HUES6 (cell line): ENCODE data around the gene AGFG1.
"Not testable (repeated sequence)": the region's sequence is repeated elsewhere in the genome, so short reads cannot be mapped to it uniquely, and the experiment has no call there.

Experiments
- H3K27ac ChIP-seq: 2 replicates; pipeline ENCODE4 v1.7.0; 2013; ENCODE audit warnings: low read depth, mild to moderate bottlenecking, low read length, inconsistent platforms
- H3K27me3 ChIP-seq: 2 replicates; pipeline ENCODE4 v1.6.1; 2013; ENCODE audit warnings: low read length; ENCODE audit not compliant: control insufficient read depth, insufficient read depth
- H3K36me3 ChIP-seq: 2 replicates; pipeline ENCODE4 v1.6.1; 2013; ENCODE audit warnings: low read length; ENCODE audit not compliant: control insufficient read depth, insufficient read depth
- H3K4me1 ChIP-seq: 2 replicates; pipeline ENCODE4 v1.6.1; 2013; ENCODE audit warnings: low read length; ENCODE audit not compliant: control insufficient read depth, insufficient read depth
- H3K4me3 ChIP-seq: 2 replicates; pipeline ENCODE4 v1.5.1; 2013; ENCODE audit warnings: low read depth, low read length
- H3K9ac ChIP-seq: one replicate; pipeline ENCODE4 v1.6.1; 2013; ENCODE audit warnings: mild to moderate bottlenecking, low read length
- H3K9me3 ChIP-seq: 2 replicates; pipeline ENCODE4 v1.6.1; 2013; ENCODE audit warnings: low read depth, low read length; ENCODE audit not compliant: control insufficient read depth, insufficient read depth

AGFG1 gene

GRCh38 chr2:227577555-227577954 lies 105.6 kb downstream of the AGFG1 start:
- Histone ChIP-seq H3K9me3 (peaks cover 9% of the 10 kb centered on the region), H3K4me3 (no peak overlapping the region), H3K36me3 (no peaks in the 10 kb centered on the region), H3K27ac (no peak overlapping the region), H3K27me3 (no peaks in the 10 kb centered on the region), H3K9ac (no peak overlapping the region), H3K4me1 (peaks cover 8% of the 10 kb centered on the region; the same call in 1 of the 2 replicates)

GRCh38 chr2:227578642-227579041 lies 106.7 kb downstream of the AGFG1 start:
- Histone ChIP-seq H3K27ac (no peak overlapping the region), H3K27me3 (no peaks in the 10 kb centered on the region), H3K4me3 (no peak overlapping the region), H3K9ac (no peak overlapping the region), H3K36me3 (no peaks in the 10 kb centered on the region), H3K4me1 (peaks cover 8% of the 10 kb centered on the region; the same call in 1 of the 2 replicates), H3K9me3 (peaks cover 20% of the 10 kb centered on the region)

GRCh38 chr2:227579791-227580190 lies 107.8 kb downstream of the AGFG1 start:
- Histone ChIP-seq H3K36me3 (no peaks in the 10 kb centered on the region), H3K9ac (no peak overlapping the region), H3K27me3 (no peaks in the 10 kb centered on the region)

GRCh38 chr2:227582369-227582768 lies 110.4 kb downstream of the AGFG1 start:
- Histone ChIP-seq H3K4me1 (peaks cover 4% of the 10 kb centered on the region; the same call in 1 of the 2 replicates), H3K9me3 (peaks cover 21% of the 10 kb centered on the region), H3K4me3 (no peak overlapping the region), H3K36me3 (no peaks in the 10 kb centered on the region), H3K27me3 (no peaks in the 10 kb centered on the region), H3K27ac (no peak overlapping the region), H3K9ac (no peak overlapping the region)

More at GRCh38 chr2:227579791-227580190, 107.8 kb downstream of the AGFG1 start:
- H3K9me3 ChIP-seq = peaks cover 21% of the 10 kb centered on the region
- H3K4me1 ChIP-seq = peaks cover 8% of the 10 kb centered on the region; the same call in 1 of the 2 replicates
- no peak overlapping the region for H3K27ac ChIP-seq
- no peak overlapping the region for H3K4me3 ChIP-seq

- H3K36me3 ChIP-seq = no peaks in the 10 kb centered on the region
- H3K27me3 ChIP-seq = no peaks in the 10 kb centered on the region
- H3K9me3 ChIP-seq = no peaks in the 10 kb centered on the region
- H3K9ac ChIP-seq = no peak overlapping the region
- no peak overlapping the region for H3K4me3 ChIP-seq
- H3K4me1 ChIP-seq = peaks cover 4% of the 10 kb centered on the region; the same call in 1 of the 2 replicates
- H3K27ac ChIP-seq = no peak overlapping the region
These were observed 120.9 kb downstream of the AGFG1 start for GRCh38 chr2:227592694-227593387.

- no peak overlapping the region for H3K4me3 ChIP-seq
- no peak overlapping the region for H3K27ac ChIP-seq
- H3K9me3 ChIP-seq = no peaks in the 10 kb centered on the region
- no peaks in the 10 kb centered on the region for H3K36me3 ChIP-seq
- H3K27me3 ChIP-seq = no peaks in the 10 kb centered on the region
- no peak overlapping the region for H3K9ac ChIP-seq
- peaks cover 11% of the 10 kb centered on the region for H3K4me1 ChIP-seq
These were observed 123.8 kb downstream of the AGFG1 start for GRCh38 chr2:227595797-227596196.

GRCh38 chr2:227597036-227597435 lies 125.1 kb downstream of the AGFG1 start:
- H3K36me3 ChIP-seq = no peaks in the 10 kb centered on the region
- H3K9ac ChIP-seq = no peak overlapping the region
- H3K27ac ChIP-seq = no peak overlapping the region
- H3K9me3 ChIP-seq = no peaks in the 10 kb centered on the region
- no peak overlapping the region for H3K4me3 ChIP-seq
- peaks cover 11% of the 10 kb centered on the region for H3K4me1 ChIP-seq
- no peaks in the 10 kb centered on the region for H3K27me3 ChIP-seq

- H3K9me3 ChIP-seq = no peaks in the 10 kb centered on the region
- H3K36me3 ChIP-seq = no peaks in the 10 kb centered on the region
- peaks cover 11% of the 10 kb centered on the region for H3K4me1 ChIP-seq
- no peak overlapping the region for H3K4me3 ChIP-seq
- no peaks in the 10 kb centered on the region for H3K27me3 ChIP-seq
- H3K27ac ChIP-seq = no peak overlapping the region
- H3K9ac ChIP-seq = no peak overlapping the region
These were observed 126.0 kb downstream of the AGFG1 start for GRCh38 chr2:227597998-227598397.

- H3K4me1 ChIP-seq = peaks cover 11% of the 10 kb centered on the region
- not testable (repeated sequence) for H3K9me3 ChIP-seq, H3K4me3 ChIP-seq, H3K27ac ChIP-seq, H3K27me3 ChIP-seq, H3K36me3 ChIP-seq, H3K9ac ChIP-seq
These were observed 127.0 kb downstream of the AGFG1 start, which contains the start of gene SCYGR2 for GRCh38 chr2:227598835-227599503. TSS of gene SCYGR2 (plus strand) at chr2:227598893. CDS start at chr2:227598893, 0 bp downstream.

- Histone ChIP-seq H3K4me3 (no peak overlapping the region), H3K36me3 (no peaks in the 10 kb centered on the region), H3K4me1 (peaks cover 11% of the 10 kb centered on the region), H3K9me3 (no peaks in the 10 kb centered on the region), H3K9ac (no peak overlapping the region), H3K27ac (no peak overlapping the region), H3K27me3 (no peaks in the 10 kb centered on the region)
These were observed 130.4 kb downstream of the AGFG1 start for GRCh38 chr2:227602358-227602757.

- H3K9ac ChIP-seq = no peak overlapping the region
These were observed 134.5 kb downstream of the AGFG1 start for GRCh38 chr2:227606476-227606875.

More at GRCh38 chr2:227606476-227606875, 134.5 kb downstream of the AGFG1 start:
- Histone ChIP-seq H3K36me3 (no peaks in the 10 kb centered on the region), H3K27ac (no peak overlapping the region), H3K4me3 (no peak overlapping the region), H3K4me1 (no peaks in the 10 kb centered on the region), H3K9me3 (no peaks in the 10 kb centered on the region), H3K27me3 (no peaks in the 10 kb centered on the region; the same call in 1 of the 2 replicates)
